Germinal center (tissue), 1 donor: ENCODE measurements around the gene CACNA1D.
A peak's percentile ranks its signal among the peaks of the same experiment; 100 is the strongest.

ENCODE experiments used
- DNase-seq: peaks from one replicate; pipeline ENCODE4 v3.0.0; 2012; ENCODE audit warnings: mixed read lengths, low spot score

CACNA1D gene

GRCh38 chr3:53822331-53822741 lies 327.9 kb downstream of the CACNA1D start:
- DNase-seq = no peak

GRCh38 chr3:53823026-53823955 lies 328.9 kb downstream of the CACNA1D start:
- no peak for DNase-seq

- no peak for DNase-seq
Observed at GRCh38 chr3:53823956-53824657, 329.7 kb downstream of the CACNA1D start.

GRCh38 chr3:53824795-53825194 lies 330.4 kb downstream of the CACNA1D start:
- DNase-seq = no peak

GRCh38 chr3:53826048-53826447 lies 331.6 kb downstream of the CACNA1D start:
- DNase-seq = no peak

- no peak for DNase-seq
Observed at GRCh38 chr3:53828581-53828980, 334.2 kb downstream of the CACNA1D start.

- DNase-seq = no peak
Observed at GRCh38 chr3:53829605-53830004, 335.2 kb downstream of the CACNA1D start.

- no peak for DNase-seq
Observed at GRCh38 chr3:53830944-53831343, 336.5 kb downstream of the CACNA1D start.

- no peak for DNase-seq
Observed at GRCh38 chr3:53833053-53833645, 338.7 kb downstream of the CACNA1D start.

GRCh38 chr3:53833700-53834099 lies 339.3 kb downstream of the CACNA1D start:
- DNase-seq = no peak

GRCh38 chr3:53834429-53835095 lies 340.2 kb downstream of the CACNA1D start:
- DNase-seq = no peak

- no peak for DNase-seq
Observed at GRCh38 chr3:53835257-53835656, 340.8 kb downstream of the CACNA1D start.

GRCh38 chr3:53836084-53836872 lies 341.9 kb downstream of the CACNA1D start:
- no peak for DNase-seq

GRCh38 chr3:53837331-53837730 lies 342.9 kb downstream of the CACNA1D start:
- DNase-seq = no peak

GRCh38 chr3:53841296-53841695 lies 346.9 kb downstream of the CACNA1D start:
- no peak for DNase-seq

- no peak for DNase-seq
Observed at GRCh38 chr3:53842436-53843194, 348.2 kb downstream of the CACNA1D start.

- peak; percentile 61 for DNase-seq
Observed at GRCh38 chr3:53843195-53844177, 349.1 kb downstream of the CACNA1D start.

GRCh38 chr3:53844262-53845102 lies 350.1 kb downstream of the CACNA1D start:
- no peak for DNase-seq
